GM21786 (cell line): ENCODE measurements around the gene COL16A1.
"Not testable (repeated sequence)": the region's sequence is repeated elsewhere in the genome, so short reads cannot be mapped to it uniquely, and the experiment has no call there.

Source experiments
- ATAC-seq: cut with Tn5 transposase; IDR thresholded peaks from one replicate; pipeline ENCODE4 v1.9.1; 2021; ENCODE audit not compliant: unreplicated experiment

Gene COL16A1

GRCh38 chr1:31707711-31708110 is 3.9 kb upstream of the COL16A1 start:
- no peak for ATAC-seq

- ATAC-seq, result not testable (repeated sequence)
These were observed 3.3 kb upstream of the COL16A1 start for GRCh38 chr1:31707059-31707600.

- ATAC-seq, result no peak
These were observed 2.7 kb upstream of the COL16A1 start for GRCh38 chr1:31706384-31707058.

- ATAC-seq, result no peak
These were observed 1.5 kb upstream of the COL16A1 start for GRCh38 chr1:31705080-31705866.

GRCh38 chr1:31704271-31705079 is 658 bp upstream of the COL16A1 start:
- ATAC-seq, result no peak

- ATAC-seq, result no peak
These were observed 897 bp downstream of the COL16A1 start for GRCh38 chr1:31702836-31703404.

GRCh38 chr1:31701091-31701736 is 2.6 kb downstream of the COL16A1 start:
- no peak for ATAC-seq

GRCh38 chr1:31700468-31701090 is 3.2 kb downstream of the COL16A1 start:
- ATAC-seq, result no peak

GRCh38 chr1:31699341-31699891 is 4.4 kb downstream of the COL16A1 start:
- ATAC-seq, result no peak

- ATAC-seq, result no peak
These were observed 6.3 kb downstream of the COL16A1 start for GRCh38 chr1:31697369-31697984.

- no peak for ATAC-seq
These were observed 7.6 kb downstream of the COL16A1 start for GRCh38 chr1:31696242-31696641.

- no peak for ATAC-seq
These were observed 8.5 kb downstream of the COL16A1 start for GRCh38 chr1:31695327-31695726.

- ATAC-seq, result no peak
These were observed 8.9 kb downstream of the COL16A1 start for GRCh38 chr1:31694964-31695313.

- no peak for ATAC-seq
These were observed 9.5 kb downstream of the COL16A1 start for GRCh38 chr1:31694069-31694963.

GRCh38 chr1:31693231-31693630 is 10.6 kb downstream of the COL16A1 start:
- ATAC-seq, result no peak

GRCh38 chr1:31691951-31692350 is 11.9 kb downstream of the COL16A1 start:
- no peak for ATAC-seq

GRCh38 chr1:31691446-31691845 is 12.4 kb downstream of the COL16A1 start:
- ATAC-seq, result no peak

- ATAC-seq, result no peak
These were observed 12.9 kb downstream of the COL16A1 start for GRCh38 chr1:31690921-31691320.
